ENCODE results near the gene SECISBP2. TPM values are rescaled to one million over a fixed set of nuclear protein-coding genes. Genes with fewer than 3 reads are reported as not detected.

The SECISBP2 gene
- total and polyA plus RNA-seq, 2 experiments from 2014 or later = 77.7 to 86.8 TPM

DNA sequence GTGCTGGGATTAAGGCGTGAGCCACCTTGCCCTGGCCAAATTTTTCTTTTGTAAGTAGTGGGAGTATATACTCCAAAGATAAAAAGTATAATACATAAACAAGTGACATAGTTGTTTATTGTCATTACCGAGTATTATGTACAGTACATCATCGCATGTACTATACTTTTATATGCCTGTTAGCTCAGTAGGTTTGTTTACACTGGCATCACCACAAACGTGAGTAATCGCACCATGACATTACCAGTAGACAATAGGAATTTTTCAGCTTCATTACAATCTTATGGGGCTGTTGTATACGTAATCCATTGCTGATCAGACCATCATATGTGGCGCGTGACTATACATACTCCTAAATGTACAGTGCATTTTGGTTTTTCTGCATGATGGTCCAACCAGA lies 9.8 kb downstream of the SECISBP2 start:
- no peak for ATAC-seq
- Histone ChIP-seq H4K20me1 (replicated peaks; ENCODE audit: insufficient read depth) (peaks cover 23% of the 10 kb centered on the region; the same call in 1 of the 2 replicates), H3K79me2 (replicated peaks; ENCODE audit: insufficient read depth) (peaks cover 39% of the 10 kb centered on the region), H2AFZ (no peak overlapping the region), H3K4me2 (no peak overlapping the region), H3K27ac (ENCODE audit: low read depth) (no peak overlapping the region), H3F3A (replicated peaks; ENCODE audit: low read depth) (no peaks in the 10 kb centered on the region), H3K4me3 (no peak overlapping the region), H3K36me3 (ENCODE audit: insufficient read depth) (peaks cover 41% of the 10 kb centered on the region), H3K4me1 (ENCODE audit: insufficient read depth) (no peaks in the 10 kb centered on the region), H3K27me3 (ENCODE audit: insufficient read depth) (no peaks in the 10 kb centered on the region), H3K9me2 (ENCODE audit: insufficient read depth) (no peaks in the 10 kb centered on the region)
- H3K36me3 Mint-ChIP-seq (ENCODE audit: low read depth) = peaks cover 60% of the 10 kb centered on the region
- no peaks in the 10 kb centered on the region; the same call in 2 of the 3 replicates for H3K4me1 Mint-ChIP-seq
- no peaks in the 10 kb centered on the region for H3K9me3 Mint-ChIP-seq
- TF ChIP-seq ZNF331 (CRISPR knock-in tag; IDR thresholded peaks at IDR 0.05; ENCODE audit: low read depth) (no peak), NANOG (IDR thresholded peaks at IDR 0.05; ENCODE audit: borderline replicate concordance) (no peak), POLR2AphosphoS5 (IDR thresholded peaks at IDR 0.05; ENCODE audit: low read depth) (no peak), CREB1 (CRISPR knock-in tag; IDR thresholded peaks at IDR 0.05; ENCODE audit: low read depth) (no peak), STAT1 (IDR thresholded peaks at IDR 0.05; ENCODE audit: unreplicated experiment) (no peak)
- no peak for DNase-seq (ENCODE audit: low spot score)
- H3K27ac Mint-ChIP-seq = no peak overlapping the region
- no peak overlapping the region for H3K4me3 Mint-ChIP-seq
- H3K27me3 Mint-ChIP-seq (ENCODE audit: insufficient read depth, low read depth, poor library complexity) = peaks cover 3% of the 10 kb centered on the region

- no peaks in the 10 kb centered on the region for H3K4me1 ChIP-seq (ENCODE audit: insufficient read depth)
- H3K9me2 ChIP-seq (ENCODE audit: insufficient read depth) = no peaks in the 10 kb centered on the region
- Mint-ChIP-seq H3K36me3 (ENCODE audit: low read depth) (peaks cover 75% of the 10 kb centered on the region), H3K9me3 (no peaks in the 10 kb centered on the region), H3K4me1 (no peaks in the 10 kb centered on the region), H3K27ac (no peak overlapping the region), H3K27me3 (ENCODE audit: insufficient read depth, low read depth, poor library complexity) (no peaks in the 10 kb centered on the region), H3K4me3 (no peak overlapping the region)
- no peaks in the 10 kb centered on the region for H3F3A ChIP-seq (replicated peaks; ENCODE audit: low read depth)
- no peak overlapping the region for H3K27ac ChIP-seq (ENCODE audit: low read depth)
- H3K27me3 ChIP-seq (ENCODE audit: insufficient read depth) = no peaks in the 10 kb centered on the region
- no peak for ATAC-seq
- H4K20me1 ChIP-seq (replicated peaks; ENCODE audit: insufficient read depth) = peaks cover 15% of the 10 kb centered on the region; the same call in 1 of the 2 replicates
- H2AFZ ChIP-seq = no peak overlapping the region
- DNase-seq (ENCODE audit: low spot score) = no peak
- H3K4me3 ChIP-seq = no peak overlapping the region
- H3K79me2 ChIP-seq (replicated peaks; ENCODE audit: insufficient read depth) = peaks cover 21% of the 10 kb centered on the region
- no peak overlapping the region for H3K4me2 ChIP-seq
- peaks cover 59% of the 10 kb centered on the region for H3K36me3 ChIP-seq (ENCODE audit: insufficient read depth)
- TF ChIP-seq ZNF331 (CRISPR knock-in tag; IDR thresholded peaks at IDR 0.05; ENCODE audit: low read depth) = no peak
- TF ChIP-seq, protein P1, sequence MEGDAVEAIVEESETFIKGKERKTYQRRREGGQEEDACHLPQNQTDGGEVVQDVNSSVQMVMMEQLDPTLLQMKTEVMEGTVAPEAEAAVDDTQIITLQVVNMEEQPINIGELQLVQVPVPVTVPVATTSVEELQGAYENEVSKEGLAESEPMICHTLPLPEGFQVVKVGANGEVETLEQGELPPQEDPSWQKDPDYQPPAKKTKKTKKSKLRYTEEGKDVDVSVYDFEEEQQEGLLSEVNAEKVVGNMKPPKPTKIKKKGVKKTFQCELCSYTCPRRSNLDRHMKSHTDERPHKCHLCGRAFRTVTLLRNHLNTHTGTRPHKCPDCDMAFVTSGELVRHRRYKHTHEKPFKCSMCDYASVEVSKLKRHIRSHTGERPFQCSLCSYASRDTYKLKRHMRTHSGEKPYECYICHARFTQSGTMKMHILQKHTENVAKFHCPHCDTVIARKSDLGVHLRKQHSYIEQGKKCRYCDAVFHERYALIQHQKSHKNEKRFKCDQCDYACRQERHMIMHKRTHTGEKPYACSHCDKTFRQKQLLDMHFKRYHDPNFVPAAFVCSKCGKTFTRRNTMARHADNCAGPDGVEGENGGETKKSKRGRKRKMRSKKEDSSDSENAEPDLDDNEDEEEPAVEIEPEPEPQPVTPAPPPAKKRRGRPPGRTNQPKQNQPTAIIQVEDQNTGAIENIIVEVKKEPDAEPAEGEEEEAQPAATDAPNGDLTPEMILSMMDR (conservative IDR thresholded peaks at IDR 0.05; ENCODE audit: low read depth in 2 of 2) = no peak
- TF ChIP-seq CREB1 (CRISPR knock-in tag; IDR thresholded peaks at IDR 0.05; ENCODE audit: low read depth) = no peak
- TF ChIP-seq STAT1 (IDR thresholded peaks at IDR 0.05; ENCODE audit: unreplicated experiment) = no peak
- no peak for TF ChIP-seq NANOG (IDR thresholded peaks at IDR 0.05; ENCODE audit: borderline replicate concordance)
- no peak for TF ChIP-seq JUNB (IDR thresholded peaks at IDR 0.05; ENCODE audit: unreplicated experiment)
- TF ChIP-seq EZH2phosphoT487 (IDR thresholded peaks at IDR 0.05; ENCODE audit: unreplicated experiment) = no peak
- TF ChIP-seq POLR2AphosphoS5 (IDR thresholded peaks at IDR 0.05; ENCODE audit: low read depth) = no peak
- no peak for TF ChIP-seq EZH2 (IDR thresholded peaks at IDR 0.05; ENCODE audit: low read depth, unreplicated experiment)
- no peak for TF ChIP-seq ZNF114 (CRISPR knock-in tag; IDR thresholded peaks at IDR 0.05)
- TF ChIP-seq, protein P2, sequence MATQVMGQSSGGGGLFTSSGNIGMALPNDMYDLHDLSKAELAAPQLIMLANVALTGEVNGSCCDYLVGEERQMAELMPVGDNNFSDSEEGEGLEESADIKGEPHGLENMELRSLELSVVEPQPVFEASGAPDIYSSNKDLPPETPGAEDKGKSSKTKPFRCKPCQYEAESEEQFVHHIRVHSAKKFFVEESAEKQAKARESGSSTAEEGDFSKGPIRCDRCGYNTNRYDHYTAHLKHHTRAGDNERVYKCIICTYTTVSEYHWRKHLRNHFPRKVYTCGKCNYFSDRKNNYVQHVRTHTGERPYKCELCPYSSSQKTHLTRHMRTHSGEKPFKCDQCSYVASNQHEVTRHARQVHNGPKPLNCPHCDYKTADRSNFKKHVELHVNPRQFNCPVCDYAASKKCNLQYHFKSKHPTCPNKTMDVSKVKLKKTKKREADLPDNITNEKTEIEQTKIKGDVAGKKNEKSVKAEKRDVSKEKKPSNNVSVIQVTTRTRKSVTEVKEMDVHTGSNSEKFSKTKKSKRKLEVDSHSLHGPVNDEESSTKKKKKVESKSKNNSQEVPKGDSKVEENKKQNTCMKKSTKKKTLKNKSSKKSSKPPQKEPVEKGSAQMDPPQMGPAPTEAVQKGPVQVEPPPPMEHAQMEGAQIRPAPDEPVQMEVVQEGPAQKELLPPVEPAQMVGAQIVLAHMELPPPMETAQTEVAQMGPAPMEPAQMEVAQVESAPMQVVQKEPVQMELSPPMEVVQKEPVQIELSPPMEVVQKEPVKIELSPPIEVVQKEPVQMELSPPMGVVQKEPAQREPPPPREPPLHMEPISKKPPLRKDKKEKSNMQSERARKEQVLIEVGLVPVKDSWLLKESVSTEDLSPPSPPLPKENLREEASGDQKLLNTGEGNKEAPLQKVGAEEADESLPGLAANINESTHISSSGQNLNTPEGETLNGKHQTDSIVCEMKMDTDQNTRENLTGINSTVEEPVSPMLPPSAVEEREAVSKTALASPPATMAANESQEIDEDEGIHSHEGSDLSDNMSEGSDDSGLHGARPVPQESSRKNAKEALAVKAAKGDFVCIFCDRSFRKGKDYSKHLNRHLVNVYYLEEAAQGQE (IDR thresholded peaks at IDR 0.05; ENCODE audit: unreplicated experiment) = no peak
Observed at GRCh38 chr9:89329917-89330316, 11.6 kb downstream of the SECISBP2 start.

Data from GM23338 (cell line).